Right lobe of liver (tissue), 4 donors: ENCODE results near the gene PPEF2.

Experiments used
- POLR2A ChIP-seq: fragments of 450-650 bp; IDR thresholded peaks from one replicate; pipeline ENCODE4 v1.6.1; 2017; ENCODE audit warnings: antibody characterized with exemption, mild to moderate bottlenecking
- TF ChIP-seq, protein P1 (sequence below), 4 donors: fragments of 200-600 bp in 3 of 4; fragments of 450-650 bp in 1 of 4; IDR thresholded peaks; one replicate each; pipeline versions ENCODE4 v1.5.1 to v1.8.0; 2016 to 2022; ENCODE audit warnings: antibody characterized with exemption in 4 of 4, mild to moderate bottlenecking in 2 of 4
- donor health status: DM: no; HTN: no; CAD: no.
- donor health status: DM: no; HTN: no; CAD: no.
- donor health status: DM: no; HTN: yes; CAD: no.

DNA sequence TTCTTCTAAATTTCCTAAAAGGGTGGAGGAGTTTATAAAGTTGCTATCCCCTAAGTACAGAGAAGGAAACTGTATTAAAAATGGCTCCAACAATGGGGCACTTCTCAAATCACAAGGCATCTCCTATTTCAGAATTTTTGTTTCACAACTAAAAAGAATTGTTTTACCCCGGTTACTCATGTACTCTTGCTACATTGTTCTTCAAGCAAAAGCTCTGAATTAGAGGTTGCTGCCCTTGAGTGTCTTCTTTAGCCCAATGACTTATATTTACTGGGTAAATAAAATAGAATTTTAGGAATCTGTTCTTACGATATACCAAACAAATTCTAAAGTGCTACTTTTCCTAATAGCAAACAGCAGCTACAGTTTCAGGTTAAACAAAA, 67.5 kb downstream of the PPEF2 start:
- TF ChIP-seq, protein P1, sequence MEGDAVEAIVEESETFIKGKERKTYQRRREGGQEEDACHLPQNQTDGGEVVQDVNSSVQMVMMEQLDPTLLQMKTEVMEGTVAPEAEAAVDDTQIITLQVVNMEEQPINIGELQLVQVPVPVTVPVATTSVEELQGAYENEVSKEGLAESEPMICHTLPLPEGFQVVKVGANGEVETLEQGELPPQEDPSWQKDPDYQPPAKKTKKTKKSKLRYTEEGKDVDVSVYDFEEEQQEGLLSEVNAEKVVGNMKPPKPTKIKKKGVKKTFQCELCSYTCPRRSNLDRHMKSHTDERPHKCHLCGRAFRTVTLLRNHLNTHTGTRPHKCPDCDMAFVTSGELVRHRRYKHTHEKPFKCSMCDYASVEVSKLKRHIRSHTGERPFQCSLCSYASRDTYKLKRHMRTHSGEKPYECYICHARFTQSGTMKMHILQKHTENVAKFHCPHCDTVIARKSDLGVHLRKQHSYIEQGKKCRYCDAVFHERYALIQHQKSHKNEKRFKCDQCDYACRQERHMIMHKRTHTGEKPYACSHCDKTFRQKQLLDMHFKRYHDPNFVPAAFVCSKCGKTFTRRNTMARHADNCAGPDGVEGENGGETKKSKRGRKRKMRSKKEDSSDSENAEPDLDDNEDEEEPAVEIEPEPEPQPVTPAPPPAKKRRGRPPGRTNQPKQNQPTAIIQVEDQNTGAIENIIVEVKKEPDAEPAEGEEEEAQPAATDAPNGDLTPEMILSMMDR (IDR thresholded peaks at IDR 0.05): no peak
- TF ChIP-seq POLR2A: no peak
